Measurements from ENCODE around the gene CARD14.

DNA sequence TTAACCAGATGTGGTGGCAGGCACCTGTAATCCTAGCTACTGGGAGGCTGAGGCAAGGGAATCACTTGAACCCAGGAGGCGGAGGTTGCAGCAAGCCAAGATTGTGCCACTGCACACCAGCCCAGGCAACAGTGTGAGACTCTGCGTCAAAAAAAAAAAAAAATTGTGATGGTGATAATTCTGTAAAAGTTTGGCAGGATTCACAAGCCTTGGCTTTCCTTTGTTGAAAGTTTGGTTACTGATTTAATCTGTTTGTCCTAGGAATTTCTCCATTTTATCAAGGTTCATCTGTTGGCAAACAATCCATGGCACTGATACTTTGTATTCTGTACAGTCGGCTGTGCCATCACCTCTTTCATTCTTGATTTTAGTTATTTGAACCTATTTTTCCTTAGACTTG, 38.8 kb upstream of the CARD14 start:
- TF ChIP-seq CTCF (conservative IDR thresholded peaks at IDR 0.05) = no peak
- no peak for TF ChIP-seq EZH2 (IDR thresholded peaks at IDR 0.05; ENCODE audit: low read depth)

Measured in PC-9 (cell line).